Measurements from ENCODE around the gene AEN.

AEN gene

DNA sequence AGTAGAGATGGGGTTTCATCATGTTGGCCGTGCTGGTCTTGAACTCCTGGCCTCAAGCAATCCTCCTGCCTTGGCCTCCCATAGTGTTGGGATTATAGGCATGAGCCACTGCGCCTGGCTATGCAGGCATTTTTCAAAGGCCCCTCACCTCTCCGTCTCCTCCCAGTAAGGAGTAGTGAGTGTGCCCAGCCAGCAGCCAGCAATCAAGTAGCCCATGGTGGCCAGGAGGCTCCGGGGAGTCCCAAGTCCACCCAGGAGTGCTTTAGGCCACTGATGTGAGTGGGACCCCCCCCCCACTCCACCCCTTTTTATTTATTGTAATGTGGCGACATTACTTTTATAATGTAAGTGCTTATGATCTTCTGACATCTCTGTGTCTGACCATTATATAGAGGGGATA, 25.8 kb downstream of the AEN start:
- no peak overlapping the region for H3K4me3 ChIP-seq (ENCODE audit: low read depth, low read length)
- TF ChIP-seq CTCF (IDR thresholded peaks at IDR 0.05; ENCODE audit: low read depth, low read length): no peak

DNA sequence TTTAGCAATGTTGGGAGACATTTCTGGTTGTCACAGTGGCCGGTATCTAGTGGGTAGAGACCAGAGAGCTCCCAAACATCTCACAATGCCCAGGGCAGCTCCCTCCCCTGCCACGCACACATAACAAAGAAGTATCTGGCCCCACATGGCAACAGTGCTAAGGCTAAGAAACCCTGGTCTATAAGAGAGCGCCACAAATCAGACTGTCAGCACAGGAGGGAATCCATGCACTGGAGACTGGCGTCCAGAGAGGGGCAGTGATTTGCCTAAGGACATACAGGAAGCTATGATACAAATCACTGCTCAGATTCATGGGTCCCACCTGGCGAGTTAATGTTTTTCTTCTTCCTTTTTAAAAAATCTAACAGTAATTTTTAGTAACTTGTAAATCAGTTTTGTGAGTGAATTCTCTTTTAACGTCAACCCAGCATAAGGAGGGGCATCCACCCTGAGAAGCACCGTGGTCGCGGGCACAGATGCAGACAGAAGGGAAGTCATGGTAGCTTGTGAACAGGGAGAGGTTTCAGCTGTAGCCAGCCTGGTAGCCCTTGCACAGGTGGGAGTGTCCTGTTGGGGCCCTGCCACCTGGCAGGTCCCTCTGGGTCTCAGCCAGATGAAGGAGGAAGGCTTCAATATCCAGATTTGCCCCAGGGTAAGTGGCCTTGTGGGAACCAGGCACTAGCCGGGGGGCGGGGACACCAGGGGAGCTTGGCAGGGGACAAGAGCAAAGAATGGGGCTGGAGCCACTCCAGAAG, 26.4 kb downstream of the AEN start:
- no peak overlapping the region for H3K4me3 ChIP-seq (ENCODE audit: low read depth, low read length)
- TF ChIP-seq CTCF (IDR thresholded peaks at IDR 0.05; ENCODE audit: low read depth, low read length): no peak

GRCh38 chr15:88648357-88649214, 27.4 kb downstream of the AEN start:
- no peak overlapping the region for H3K4me3 ChIP-seq (ENCODE audit: low read depth, low read length)
- TF ChIP-seq CTCF (IDR thresholded peaks at IDR 0.05; ENCODE audit: low read depth, low read length): no peak

DNA sequence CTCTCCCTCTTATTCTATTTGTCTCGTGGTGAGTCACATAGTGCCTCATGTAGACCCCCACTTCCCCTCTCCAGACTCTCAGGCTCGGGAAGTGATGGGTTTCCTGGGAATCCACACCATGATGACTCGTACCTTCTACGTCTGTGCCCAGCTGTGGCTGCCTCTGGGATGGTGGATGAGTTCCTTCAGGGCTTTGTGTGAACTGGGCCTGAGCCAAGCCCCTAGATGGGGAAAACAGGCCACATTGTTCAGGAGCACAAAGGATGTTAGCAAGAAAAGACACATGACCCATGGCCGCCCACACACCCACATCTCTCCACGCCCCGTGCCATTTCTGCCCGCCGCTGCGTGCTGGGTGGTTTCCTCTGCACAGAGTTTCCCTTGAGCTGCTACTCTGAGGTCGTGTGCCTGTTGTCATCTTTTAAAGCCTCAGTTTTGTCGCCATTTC, 28.2 kb downstream of the AEN start:
- TF ChIP-seq CTCF (IDR thresholded peaks at IDR 0.05; ENCODE audit: low read depth, low read length): no peak
- no peak overlapping the region for H3K4me3 ChIP-seq (ENCODE audit: low read depth, low read length)

DNA sequence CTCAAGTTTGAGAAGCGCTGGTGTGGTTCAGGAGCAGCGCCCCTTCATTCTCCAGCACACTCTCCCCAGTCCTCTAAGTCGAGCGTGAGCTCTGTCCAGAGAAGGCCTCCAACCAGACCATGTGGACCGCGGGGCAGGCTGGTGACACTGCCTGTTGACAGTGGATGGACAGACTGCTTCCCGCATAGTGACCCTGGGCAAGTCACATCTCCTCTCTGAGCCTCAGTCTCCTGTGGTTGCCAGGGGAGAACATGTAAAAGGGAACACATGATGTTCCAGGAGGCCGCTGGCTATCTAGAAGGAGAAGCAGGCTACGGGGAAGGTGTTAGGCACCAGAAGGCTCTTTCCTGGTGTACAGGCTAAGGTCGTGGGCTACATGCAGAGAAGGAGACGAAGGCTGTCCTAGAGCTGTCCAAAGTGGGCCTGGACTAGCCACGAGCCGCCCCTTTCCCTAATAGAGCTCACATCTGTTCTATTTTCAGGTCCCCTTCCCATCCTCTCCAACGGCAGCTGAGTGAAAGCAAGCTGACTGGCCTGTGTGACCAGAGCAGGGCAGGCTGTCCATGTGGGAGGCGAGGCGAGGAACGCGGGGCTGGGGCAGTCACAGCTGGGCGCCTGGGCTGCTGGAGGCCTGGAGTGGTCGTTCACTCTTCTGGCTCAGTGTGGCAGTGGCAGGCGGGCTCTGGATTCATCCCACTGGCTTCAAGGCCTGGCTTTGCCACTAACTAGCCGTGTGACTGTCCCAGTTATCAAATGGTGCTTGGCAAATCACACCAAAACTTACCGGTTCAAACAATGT, 28.8 kb downstream of the AEN start:
- no peak overlapping the region for H3K4me3 ChIP-seq (ENCODE audit: low read depth, low read length)
- no peak for TF ChIP-seq CTCF (IDR thresholded peaks at IDR 0.05; ENCODE audit: low read depth, low read length)

GRCh38 chr15:88650556-88650955, 29.4 kb downstream of the AEN start:
- no peak overlapping the region for H3K4me3 ChIP-seq (ENCODE audit: low read depth, low read length)
- TF ChIP-seq CTCF (IDR thresholded peaks at IDR 0.05; ENCODE audit: low read depth, low read length): no peak
